ENCODE data around the gene MSI2. TPM values are rescaled to one million over a fixed set of nuclear protein-coding genes. Genes with fewer than 3 reads are reported as not detected.

The MSI2 gene
- total and polyA plus RNA-seq, 7 donors: 37.6 to 133 (median 87.1) TPM

DNA sequence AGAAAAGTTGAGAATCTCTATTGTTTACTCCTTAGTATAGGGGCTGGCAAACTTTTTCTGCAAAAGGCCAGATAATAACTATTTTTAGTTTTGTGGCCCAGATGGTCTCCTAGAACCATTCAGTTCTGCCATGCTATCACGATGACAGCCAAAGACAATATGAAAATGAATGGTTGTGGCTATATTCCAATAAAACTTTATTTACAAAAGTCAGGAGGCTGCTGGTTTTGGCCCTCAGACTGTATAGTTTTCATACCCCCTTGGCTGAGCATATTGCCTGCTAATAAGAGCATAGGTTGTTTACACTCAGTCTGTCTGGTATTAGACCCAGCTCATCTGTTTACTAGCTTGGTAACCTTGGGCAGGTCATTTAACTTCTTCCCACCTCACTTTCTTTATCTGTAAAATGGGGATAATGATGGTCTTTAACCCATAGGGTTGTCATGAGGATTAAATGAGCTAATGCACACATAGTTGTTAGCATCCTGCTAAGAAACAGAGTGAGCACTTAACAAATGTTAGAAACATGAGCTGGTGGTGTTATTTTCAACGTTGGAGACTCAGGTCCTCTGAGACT is 156.3 kb downstream of the MSI2 start:
- H3K9me3 ChIP-seq: no peaks in the 10 kb centered on the region
- H3K36me3 ChIP-seq (ENCODE audit: insufficient read depth in 1 of 2, low read depth in 1 of 2): no peaks in the 10 kb centered on the region
- DNase-seq (no peak), ATAC-seq (no peak)
- H3K27ac ChIP-seq: no peak overlapping the region
- no peak overlapping the region for H3K4me3 ChIP-seq
- WGBS, 3 donors: 7 to 9% (median 9%) methylated on average over 2 of the region's 2 CpGs
- no peak for TF ChIP-seq CTCF (IDR thresholded peaks at IDR 0.05)
- H3K4me1 ChIP-seq: peaks cover 22% of the 10 kb centered on the region
- H3K27me3 ChIP-seq (ENCODE audit: insufficient read depth in 3 of 3, low read length in 2 of 3): no peaks in the 10 kb centered on the region
- intact Hi-C loops (cut with DNase I): no loop called here

- Histone ChIP-seq H3K4me3 (no peak overlapping the region), H3K9me3 (no peaks in the 10 kb centered on the region), H3K27me3 (ENCODE audit: insufficient read depth in 3 of 3, low read length in 2 of 3) (no peaks in the 10 kb centered on the region), H3K27ac (no peak overlapping the region), H3K4me1 (peaks cover 16% of the 10 kb centered on the region), H3K36me3 (ENCODE audit: insufficient read depth in 1 of 2, low read depth in 1 of 2) (no peaks in the 10 kb centered on the region)
- 94 to 97% (median 95%) methylated on average over 9 of the region's 9 CpGs for WGBS, 3 donors
- TF ChIP-seq CTCF (IDR thresholded peaks at IDR 0.05): no peak
- no peak for DNase-seq
- intact Hi-C loops (cut with DNase I): no loop called here
- ATAC-seq: no peak
Observed at GRCh38 chr17:57413848-57414651, 157.7 kb downstream of the MSI2 start.

- WGBS, 3 donors: 54 to 73% (median 57%) methylated on average over 3 of the region's 3 CpGs
- DNase-seq (no peak), ATAC-seq (no peak)
- H3K36me3 ChIP-seq (ENCODE audit: insufficient read depth in 1 of 2, low read depth in 1 of 2): no peaks in the 10 kb centered on the region
- H3K27ac ChIP-seq: no peak overlapping the region
- no peak for TF ChIP-seq CTCF (IDR thresholded peaks at IDR 0.05)
- H3K4me1 ChIP-seq: peaks cover 16% of the 10 kb centered on the region
- H3K27me3 ChIP-seq (ENCODE audit: insufficient read depth in 3 of 3, low read length in 2 of 3): no peaks in the 10 kb centered on the region
- intact Hi-C loops (cut with DNase I): no loop called here
- H3K9me3 ChIP-seq: no peaks in the 10 kb centered on the region
- no peak overlapping the region for H3K4me3 ChIP-seq
Observed at GRCh38 chr17:57415751-57416207, 159.5 kb downstream of the MSI2 start.

DNA sequence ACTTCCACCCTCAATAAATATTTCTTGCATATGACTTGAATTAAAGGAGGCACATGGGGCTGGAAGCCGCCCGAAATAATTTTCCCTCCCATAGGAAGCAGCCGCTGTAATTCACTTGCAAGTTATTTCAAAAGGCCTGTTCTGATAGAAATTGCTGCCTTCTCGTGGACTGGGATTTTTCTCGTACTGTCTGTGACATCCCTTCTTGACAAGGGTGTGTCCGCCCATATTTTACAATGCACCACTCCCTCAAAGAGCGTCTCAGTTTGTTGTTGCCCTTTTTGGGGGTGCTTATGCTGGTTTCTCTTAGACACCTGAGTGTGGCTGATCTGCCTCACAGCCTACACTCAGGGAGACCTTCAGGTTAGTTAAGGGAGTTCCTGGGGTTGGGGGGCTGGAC is 160.0 kb downstream of the MSI2 start:
- Histone ChIP-seq H3K4me1 (peaks cover 16% of the 10 kb centered on the region), H3K27me3 (ENCODE audit: insufficient read depth in 3 of 3, low read length in 2 of 3) (no peaks in the 10 kb centered on the region), H3K4me3 (no peak overlapping the region), H3K36me3 (ENCODE audit: insufficient read depth in 1 of 2, low read depth in 1 of 2) (no peaks in the 10 kb centered on the region), H3K9me3 (no peaks in the 10 kb centered on the region), H3K27ac (no peak overlapping the region)
- 85 to 93% (median 93%) methylated on average over 7 of the region's 7 CpGs for WGBS, 3 donors
- intact Hi-C loops (cut with DNase I): no loop called here
- no peak for TF ChIP-seq CTCF (IDR thresholded peaks at IDR 0.05)
- no peak for DNase-seq
- no peak for ATAC-seq

Measured in psoas muscle (tissue), 8 donors.